GM21717 (cell line): Measurements from ENCODE around the gene CRTC3.
"Not testable (repeated sequence)": the region's sequence is repeated elsewhere in the genome, so short reads cannot be mapped to it uniquely, and the experiment has no call there.

Experiments
- ATAC-seq: cut with Tn5 transposase; IDR thresholded peaks from one replicate; pipeline ENCODE4 v1.9.1; 2021; ENCODE audit warnings: mild to moderate bottlenecking, moderate library complexity; ENCODE audit not compliant: unreplicated experiment

Gene CRTC3

GRCh38 chr15:90667073-90667754, 137.5 kb downstream of the CRTC3 start:
- ATAC-seq, result no peak

GRCh38 chr15:90667755-90668345, 138.1 kb downstream of the CRTC3 start:
- ATAC-seq, result not testable (repeated sequence)

GRCh38 chr15:90670631-90671030, 140.9 kb downstream of the CRTC3 start:
- ATAC-seq, result not testable (repeated sequence)

GRCh38 chr15:90671216-90671615, 141.5 kb downstream of the CRTC3 start:
- no peak for ATAC-seq

- not testable (repeated sequence) for ATAC-seq
Measured at GRCh38 chr15:90673357-90673756, 143.6 kb downstream of the CRTC3 start.

- ATAC-seq, result no peak
Measured at GRCh38 chr15:90674476-90674875, 144.8 kb downstream of the CRTC3 start.

- ATAC-seq, result no peak
Measured at GRCh38 chr15:90675464-90675863, 145.7 kb downstream of the CRTC3 start.

GRCh38 chr15:90677807-90678790, 148.4 kb downstream of the CRTC3 start:
- ATAC-seq, result no peak

GRCh38 chr15:90679959-90680358, 150.2 kb downstream of the CRTC3 start:
- ATAC-seq, result no peak

- ATAC-seq, result no peak
Measured at GRCh38 chr15:90680371-90680935, 150.7 kb downstream of the CRTC3 start.

GRCh38 chr15:90681056-90681455, 151.3 kb downstream of the CRTC3 start:
- ATAC-seq, result no peak

- no peak for ATAC-seq
Measured at GRCh38 chr15:90681480-90681879, 151.8 kb downstream of the CRTC3 start.

- ATAC-seq, result no peak
Measured at GRCh38 chr15:90683371-90683770, 153.6 kb downstream of the CRTC3 start.

- no peak for ATAC-seq
Measured at GRCh38 chr15:90683876-90684275, 154.2 kb downstream of the CRTC3 start.

- ATAC-seq, result no peak
Measured at GRCh38 chr15:90684281-90684680, 154.6 kb downstream of the CRTC3 start.

GRCh38 chr15:90685591-90686434, 156.1 kb downstream of the CRTC3 start:
- peak; percentile 29 for ATAC-seq

- peak; percentile 78 for ATAC-seq
Measured at GRCh38 chr15:90686435-90687218, 156.9 kb downstream of the CRTC3 start.

- ATAC-seq, result not testable (repeated sequence)
Measured at GRCh38 chr15:90689326-90689961, 159.7 kb downstream of the CRTC3 start.

- ATAC-seq, result no peak
Measured at GRCh38 chr15:90690585-90690984, 160.9 kb downstream of the CRTC3 start.
